Left ventricle myocardium superior (tissue), 1 donor: ENCODE data around the gene CCDC152. TPM values are rescaled to one million over a fixed set of nuclear protein-coding genes. Genes with fewer than 3 reads are reported as not detected.
A peak's percentile ranks its signal among the peaks of the same experiment; 100 is the strongest.
"Not testable (repeated sequence)": the region's sequence is repeated elsewhere in the genome, so short reads cannot be mapped to it uniquely, and the experiment has no call there.

ENCODE experiments used
- ATAC-seq: fragments of 200-7000 bp; cut with Tn5 transposase; one replicate; pipeline ENCODE4 v1.9.1; 2020; ENCODE audit warnings: mild to moderate bottlenecking, moderate library complexity
- DNase-seq: peaks from one replicate; pipeline ENCODE4 v3.0.0-alpha.2; 2020
- intact Hi-C: fragments of 100-400 bp; cut with micrococcal nuclease; formaldehyde crosslinking; loops from one replicate; pipeline ENCODE4 v1.11.0; 2022
- long read RNA-seq: library from polyadenylated mRNA; unstranded; transcript quantifications from one replicate; pipeline ENCODE4 v2.0.0, GENCODE V29; 2021
- total RNA-seq: library from RNA; stranded (reverse); fragmentation: NEBNext Ultra II Directional; extraction: Animal tissue kit (Norgen Biotek cat#: 25700); gene quantifications from one replicate; pipeline ENCODE4 v1.2.1, GENCODE V29; 2021
- donor health status: DM: no; HTN: yes; CAD: no; lungs with severe emphysema.

The CCDC152 gene
- total RNA-seq, result 0.77 TPM
- long read RNA-seq, partial matches to known transcripts, result 0 of 1 reads
- long read RNA-seq, other reads (novel, unspliced or antisense), result 0 of 1 reads

- ATAC-seq, result peak; percentile 65
- intact Hi-C loops, result no loop called here
- DNase-seq, result peak; percentile 25
Measured at GRCh38 chr5:42756606-42757601, at the start of gene CCDC152. Gene CCDC152 (plus strand): TSS chr5:42756818. CDS start chr5:42759122, 2,304 bp downstream.

- intact Hi-C loops, result no loop called here
- DNase-seq (no peak), ATAC-seq (no peak)
Measured at GRCh38 chr5:42715785-42716184, 40.8 kb upstream of the CCDC152 start.

- ATAC-seq, result no peak
- intact Hi-C loops, result no loop called here
- DNase-seq, result no peak
Measured at GRCh38 chr5:42718591-42718990, 38.0 kb upstream of the CCDC152 start.

- DNase-seq (no peak), ATAC-seq (no peak)
- intact Hi-C loops, result no loop called here
Measured at GRCh38 chr5:42719034-42719433, 37.6 kb upstream of the CCDC152 start.

GRCh38 chr5:42720251-42720650 is 36.4 kb upstream of the CCDC152 start:
- intact Hi-C loops, result no loop called here
- no peak for DNase-seq
- ATAC-seq, result no peak

GRCh38 chr5:42721484-42721883 is 35.1 kb upstream of the CCDC152 start:
- intact Hi-C loops, result no loop called here
- ATAC-seq, result no peak
- DNase-seq, result no peak

GRCh38 chr5:42734531-42735058 is 22.0 kb upstream of the CCDC152 start:
- intact Hi-C loops, ATAC-seq, DNase-seq: not testable (repeated sequence)

- intact Hi-C loops, result no loop called here
- no peak for ATAC-seq
- DNase-seq, result no peak
Measured at GRCh38 chr5:42740920-42741319, 15.7 kb upstream of the CCDC152 start.

- no peak for DNase-seq
- intact Hi-C loops, result no loop called here
- no peak for ATAC-seq
Measured at GRCh38 chr5:42745426-42745825, 11.2 kb upstream of the CCDC152 start.

- DNase-seq, result no peak
- intact Hi-C loops, result no loop called here
- ATAC-seq, result no peak
Measured at GRCh38 chr5:42745856-42746255, 10.8 kb upstream of the CCDC152 start.

GRCh38 chr5:42749020-42749419 is 7.6 kb upstream of the CCDC152 start:
- ATAC-seq (no peak), DNase-seq (no peak)
- intact Hi-C loops, result no loop called here

- DNase-seq (no peak), ATAC-seq (no peak)
- intact Hi-C loops, result no loop called here
Measured at GRCh38 chr5:42750507-42750906, 6.1 kb upstream of the CCDC152 start.

- ATAC-seq (no peak), DNase-seq (no peak)
- intact Hi-C loops, result no loop called here
Measured at GRCh38 chr5:42751044-42751443, 5.6 kb upstream of the CCDC152 start.

GRCh38 chr5:42753099-42753498 is 3.5 kb upstream of the CCDC152 start:
- intact Hi-C loops, result no loop called here
- DNase-seq (no peak), ATAC-seq (no peak)

GRCh38 chr5:42759456-42759855 is 2.8 kb downstream of the CCDC152 start:
- DNase-seq (no peak), ATAC-seq (no peak)
- intact Hi-C loops, result no loop called here

GRCh38 chr5:42760426-42760825 is 3.8 kb downstream of the CCDC152 start:
- intact Hi-C loops, result loop anchor here (10.0 kb wide), 1 partner anchor 906 kb away; no protein-coding TSS in a partner anchor
- no peak for ATAC-seq
- DNase-seq, result no peak

GRCh38 chr5:42761791-42762190 is 5.2 kb downstream of the CCDC152 start:
- DNase-seq (no peak), ATAC-seq (no peak)
- intact Hi-C loops, result loop anchor here (10.0 kb wide), 1 partner anchor 907 kb away; no protein-coding TSS in a partner anchor

GRCh38 chr5:42767491-42768105 is 11.0 kb downstream of the CCDC152 start:
- DNase-seq (no peak), ATAC-seq (peak; percentile 26)
- intact Hi-C loops, result loop anchor here (10.0 kb wide), 1 partner anchor 913 kb away; no protein-coding TSS in a partner anchor

GRCh38 chr5:42768106-42768504 is 11.5 kb downstream of the CCDC152 start:
- no peak for ATAC-seq
- DNase-seq, result no peak
- intact Hi-C loops, result loop anchor here (10.0 kb wide), 1 partner anchor 913 kb away; no protein-coding TSS in a partner anchor

- DNase-seq (no peak), ATAC-seq (no peak)
- intact Hi-C loops, result no loop called here
Measured at GRCh38 chr5:42770003-42770402, 13.4 kb downstream of the CCDC152 start.
